GM21515 (cell line): Measurements from ENCODE around the gene MRPS7.

ENCODE experiments used
- ATAC-seq: cut with Tn5 transposase; IDR thresholded peaks from one replicate; pipeline ENCODE4 v1.9.1; 2021; ENCODE audit not compliant: unreplicated experiment

Gene MRPS7

GRCh38 chr17:75261336-75262111 lies at the start of gene MRPS7, which contains the start of gene GGA3:
MRPS7 (plus strand) TSS chr17:75261879; CDS start chr17:75261901, 22 bp downstream.
GGA3 (minus strand) TSS chr17:75261606; CDS start chr17:75261587, 19 bp downstream.
- peak; percentile 81 for ATAC-seq

- no peak for ATAC-seq
Measured at GRCh38 chr17:75218131-75218530, 43.5 kb upstream of the MRPS7 start.

GRCh38 chr17:75219815-75220214 lies 41.9 kb upstream of the MRPS7 start:
- no peak for ATAC-seq

- ATAC-seq, result no peak
Measured at GRCh38 chr17:75225016-75225415, 36.7 kb upstream of the MRPS7 start.

- ATAC-seq, result no peak
Measured at GRCh38 chr17:75227729-75228128, 34.0 kb upstream of the MRPS7 start.

GRCh38 chr17:75228305-75228704 lies 33.4 kb upstream of the MRPS7 start:
- ATAC-seq, result no peak

GRCh38 chr17:75228847-75229246 lies 32.8 kb upstream of the MRPS7 start:
- ATAC-seq, result no peak

- no peak for ATAC-seq
Measured at GRCh38 chr17:75231071-75231470, 30.6 kb upstream of the MRPS7 start.

- no peak for ATAC-seq
Measured at GRCh38 chr17:75231741-75232464, 29.8 kb upstream of the MRPS7 start.

GRCh38 chr17:75232786-75233185 lies 28.9 kb upstream of the MRPS7 start:
- no peak for ATAC-seq

- ATAC-seq, result no peak
Measured at GRCh38 chr17:75237100-75238014, 24.3 kb upstream of the MRPS7 start.

GRCh38 chr17:75238020-75238580 lies 23.6 kb upstream of the MRPS7 start:
- ATAC-seq, result no peak

- no peak for ATAC-seq
Measured at GRCh38 chr17:75238684-75239191, 22.9 kb upstream of the MRPS7 start.

GRCh38 chr17:75239214-75239613 lies 22.5 kb upstream of the MRPS7 start:
- no peak for ATAC-seq

- ATAC-seq, result no peak
Measured at GRCh38 chr17:75239778-75240393, 21.8 kb upstream of the MRPS7 start.

- ATAC-seq, result no peak
Measured at GRCh38 chr17:75240394-75241142, 21.1 kb upstream of the MRPS7 start.

GRCh38 chr17:75241143-75241430 lies 20.6 kb upstream of the MRPS7 start:
- no peak for ATAC-seq

- ATAC-seq, result no peak
Measured at GRCh38 chr17:75241502-75241901, 20.2 kb upstream of the MRPS7 start.

- no peak for ATAC-seq
Measured at GRCh38 chr17:75241996-75242460, 19.7 kb upstream of the MRPS7 start.
